ENCODE results near the gene CNBD2. TPM values are rescaled to one million over a fixed set of nuclear protein-coding genes. Genes with fewer than 3 reads are reported as not detected.

The CNBD2 gene
- total RNA-seq, 1 experiment from 2014 or later: 5.0 TPM

DNA sequence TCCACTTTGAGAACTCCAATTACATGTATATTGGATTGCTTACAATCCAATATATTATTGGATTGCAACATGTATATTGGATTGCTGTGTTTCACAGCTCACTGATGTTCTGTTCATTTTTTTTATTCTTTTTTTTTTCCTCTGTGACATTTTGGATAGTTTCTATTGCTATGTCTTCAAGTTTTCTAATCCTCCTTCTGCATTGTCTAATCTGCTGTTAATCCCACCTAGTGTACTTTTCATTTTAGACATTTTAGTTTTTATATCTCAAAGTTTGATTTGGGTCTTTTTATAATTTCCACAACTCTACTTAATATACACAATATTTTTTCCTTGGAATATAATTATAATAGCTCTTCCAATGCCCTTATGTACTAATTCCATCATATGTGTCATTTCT lies 34.5 kb downstream of the CNBD2 start:
- CTCF ChIA-PET: no interaction called here
- intact Hi-C loops (cut with micrococcal nuclease; ENCODE audit: unreplicated experiment): no loop called here
- Mint-ChIP-seq H3K27me3 (ENCODE audit: unreplicated experiment) (no peaks in the 10 kb centered on the region), H3K27ac (ENCODE audit: unreplicated experiment) (no peak overlapping the region), H3K9me3 (ENCODE audit: low read depth, unreplicated experiment) (peaks cover 7% of the 10 kb centered on the region), H3K36me3 (ENCODE audit: insufficient read depth, unreplicated experiment) (no peaks in the 10 kb centered on the region), H3K4me1 (ENCODE audit: low read depth, unreplicated experiment) (no peaks in the 10 kb centered on the region), H3K4me3 (ENCODE audit: low read depth, unreplicated experiment) (no peak overlapping the region)
- no TSS peak for BruUV-seq (replicated peaks)
- DNase-seq: no peak
- TF ChIP-seq, protein P1, sequence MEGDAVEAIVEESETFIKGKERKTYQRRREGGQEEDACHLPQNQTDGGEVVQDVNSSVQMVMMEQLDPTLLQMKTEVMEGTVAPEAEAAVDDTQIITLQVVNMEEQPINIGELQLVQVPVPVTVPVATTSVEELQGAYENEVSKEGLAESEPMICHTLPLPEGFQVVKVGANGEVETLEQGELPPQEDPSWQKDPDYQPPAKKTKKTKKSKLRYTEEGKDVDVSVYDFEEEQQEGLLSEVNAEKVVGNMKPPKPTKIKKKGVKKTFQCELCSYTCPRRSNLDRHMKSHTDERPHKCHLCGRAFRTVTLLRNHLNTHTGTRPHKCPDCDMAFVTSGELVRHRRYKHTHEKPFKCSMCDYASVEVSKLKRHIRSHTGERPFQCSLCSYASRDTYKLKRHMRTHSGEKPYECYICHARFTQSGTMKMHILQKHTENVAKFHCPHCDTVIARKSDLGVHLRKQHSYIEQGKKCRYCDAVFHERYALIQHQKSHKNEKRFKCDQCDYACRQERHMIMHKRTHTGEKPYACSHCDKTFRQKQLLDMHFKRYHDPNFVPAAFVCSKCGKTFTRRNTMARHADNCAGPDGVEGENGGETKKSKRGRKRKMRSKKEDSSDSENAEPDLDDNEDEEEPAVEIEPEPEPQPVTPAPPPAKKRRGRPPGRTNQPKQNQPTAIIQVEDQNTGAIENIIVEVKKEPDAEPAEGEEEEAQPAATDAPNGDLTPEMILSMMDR (IDR thresholded peaks at IDR 0.05; ENCODE audit: unreplicated experiment): no peak

DNA sequence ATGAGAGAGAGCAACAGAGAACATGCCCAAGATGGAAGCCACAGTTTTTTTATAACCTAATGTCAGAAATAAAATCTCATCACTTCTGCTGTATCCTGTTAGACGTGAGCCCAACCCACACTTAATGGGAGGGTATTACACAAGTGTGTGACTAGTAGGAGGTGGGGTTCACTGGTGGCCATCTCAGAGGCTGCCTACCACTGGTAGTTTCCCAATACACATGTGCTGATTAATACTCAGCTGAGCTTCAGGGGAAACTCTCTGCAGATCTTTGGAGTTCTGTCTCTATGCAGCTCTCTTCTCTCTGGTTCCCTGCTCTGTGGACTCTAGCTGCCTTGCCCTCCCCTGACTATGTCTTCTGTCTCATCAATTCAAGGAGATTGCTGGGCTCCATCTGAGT lies 35.7 kb downstream of the CNBD2 start:
- CTCF ChIA-PET: no interaction called here
- H3K9me3 Mint-ChIP-seq (ENCODE audit: low read depth, unreplicated experiment): peaks cover 7% of the 10 kb centered on the region
- H3K36me3 Mint-ChIP-seq (ENCODE audit: insufficient read depth, unreplicated experiment): no peaks in the 10 kb centered on the region
- no peak overlapping the region for H3K4me3 Mint-ChIP-seq (ENCODE audit: low read depth, unreplicated experiment)
- TF ChIP-seq, protein P1 (IDR thresholded peaks at IDR 0.05; ENCODE audit: unreplicated experiment): no peak
- H3K4me1 Mint-ChIP-seq (ENCODE audit: low read depth, unreplicated experiment): no peaks in the 10 kb centered on the region
- no peak for DNase-seq
- intact Hi-C loops (cut with micrococcal nuclease; ENCODE audit: unreplicated experiment): no loop called here
- no peaks in the 10 kb centered on the region for H3K27me3 Mint-ChIP-seq (ENCODE audit: unreplicated experiment)
- no peak overlapping the region for H3K27ac Mint-ChIP-seq (ENCODE audit: unreplicated experiment)
- BruUV-seq (replicated peaks): no TSS peak

DNA sequence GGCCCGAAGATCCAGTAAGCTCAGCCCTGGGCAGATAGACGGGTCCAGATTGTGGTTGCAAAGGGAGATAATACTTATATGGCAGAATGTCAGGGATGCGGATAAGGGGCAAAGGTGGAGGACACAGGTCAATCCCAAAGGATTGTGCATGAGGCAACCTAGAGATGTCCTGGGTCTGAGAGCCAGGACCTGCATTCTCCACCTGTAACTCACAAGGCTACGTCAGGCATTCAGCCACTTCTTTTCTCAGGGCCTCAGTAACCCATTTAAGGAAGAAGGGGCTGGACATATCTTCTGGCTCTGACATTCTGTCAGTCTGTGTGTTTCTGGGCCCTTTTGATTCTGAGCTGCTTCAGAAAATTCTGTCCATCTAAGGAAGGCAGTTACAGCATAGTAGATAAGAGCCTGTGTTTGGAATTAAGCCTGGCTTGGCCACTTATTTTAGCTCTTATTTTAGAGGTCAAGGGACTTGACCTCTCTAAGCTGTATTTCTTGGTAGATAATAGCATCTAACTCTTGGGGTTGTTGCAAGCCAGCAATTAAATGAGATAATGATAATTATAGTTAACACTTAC lies 40.2 kb downstream of the CNBD2 start:
- TF ChIP-seq, protein P1 (IDR thresholded peaks at IDR 0.05; ENCODE audit: unreplicated experiment): no peak
- Mint-ChIP-seq H3K4me3 (ENCODE audit: low read depth, unreplicated experiment) (no peak overlapping the region), H3K27me3 (ENCODE audit: unreplicated experiment) (no peaks in the 10 kb centered on the region), H3K27ac (ENCODE audit: unreplicated experiment) (no peak overlapping the region), H3K4me1 (ENCODE audit: low read depth, unreplicated experiment) (no peaks in the 10 kb centered on the region), H3K9me3 (ENCODE audit: low read depth, unreplicated experiment) (no peaks in the 10 kb centered on the region), H3K36me3 (ENCODE audit: insufficient read depth, unreplicated experiment) (no peaks in the 10 kb centered on the region)
- BruUV-seq (replicated peaks): no TSS peak
- intact Hi-C loops (cut with micrococcal nuclease; ENCODE audit: unreplicated experiment): no loop called here
- CTCF ChIA-PET: interaction anchor here (1.3 to 1.4 kb wide), 3 partner anchors 14 to 17 kb away, joined by 4 to 5 read pairs (median 4); no protein-coding TSS in a partner anchor
- no peak for DNase-seq

DNA sequence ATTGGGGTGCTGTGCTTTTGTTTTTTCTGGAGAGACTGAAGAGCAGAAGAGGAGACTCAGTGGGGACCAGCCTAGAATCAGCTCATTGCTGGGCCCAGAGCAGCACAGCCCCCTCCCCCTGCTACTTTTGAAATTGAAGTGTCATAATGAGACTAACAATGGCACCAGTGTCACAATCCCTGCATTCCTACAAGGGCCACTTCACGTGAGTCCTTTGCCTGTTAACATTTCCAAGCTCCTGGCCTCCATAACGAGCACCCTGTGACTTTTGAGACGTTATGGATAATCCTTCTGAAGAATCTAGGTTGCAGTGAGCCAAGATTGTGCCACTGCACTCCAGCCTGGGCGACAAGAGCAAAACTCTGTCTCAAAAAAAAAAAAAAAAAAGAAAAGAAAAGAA lies 41.7 kb downstream of the CNBD2 start:
- BruUV-seq (replicated peaks): no TSS peak
- intact Hi-C loops (cut with micrococcal nuclease; ENCODE audit: unreplicated experiment): no loop called here
- Mint-ChIP-seq H3K9me3 (ENCODE audit: low read depth, unreplicated experiment) (no peaks in the 10 kb centered on the region), H3K4me3 (ENCODE audit: low read depth, unreplicated experiment) (no peak overlapping the region), H3K27ac (ENCODE audit: unreplicated experiment) (no peak overlapping the region), H3K36me3 (ENCODE audit: insufficient read depth, unreplicated experiment) (no peaks in the 10 kb centered on the region), H3K4me1 (ENCODE audit: low read depth, unreplicated experiment) (peaks cover 2% of the 10 kb centered on the region), H3K27me3 (ENCODE audit: unreplicated experiment) (no peaks in the 10 kb centered on the region)
- DNase-seq: no peak
- CTCF ChIA-PET: interaction anchor here (0.7 kb wide), 1 partner anchor 106 kb away, joined by 4 read pairs; no protein-coding TSS in a partner anchor
- TF ChIP-seq, protein P1 (IDR thresholded peaks at IDR 0.05; ENCODE audit: unreplicated experiment): no peak
